ENCODE data around the gene PCDHGA8.
"Not testable (repeated sequence)": the region's sequence is repeated elsewhere in the genome, so short reads cannot be mapped to it uniquely, and the experiment has no call there.

GRCh38 chr5:141394401-141395187, 2.2 kb downstream of the PCDHGA8 start:
- TF ChIP-seq CTCF (IDR thresholded peaks at IDR 0.05); POLR2AphosphoS5 (IDR thresholded peaks at IDR 0.05; ENCODE audit: insufficient read depth in 1 of 2, low read depth in 1 of 2); POLR2A (IDR thresholded peaks at IDR 0.05): not testable (repeated sequence)
